ENCODE results near the gene DYNC1LI1.
"Not testable (repeated sequence)": the region's sequence is repeated elsewhere in the genome, so short reads cannot be mapped to it uniquely, and the experiment has no call there.

DYNC1LI1 gene

DNA sequence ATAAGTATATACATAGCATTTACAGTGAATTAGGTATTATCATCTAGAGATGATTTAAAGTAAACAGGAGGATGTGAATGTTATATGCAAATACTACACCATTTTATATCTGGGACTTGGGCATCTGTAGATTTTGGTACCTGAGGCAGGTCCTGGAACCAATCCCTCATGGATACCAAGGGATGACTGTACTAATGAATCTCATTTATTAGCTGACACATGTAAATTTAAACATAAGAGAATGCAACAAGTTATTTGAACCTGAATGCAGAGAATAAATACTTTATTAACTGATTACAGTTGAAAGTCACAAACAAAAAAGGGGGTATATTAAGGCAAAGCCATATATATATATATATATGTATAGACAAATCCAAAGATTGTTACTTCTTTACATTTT, 44.9 kb downstream of the DYNC1LI1 start:
- no peak for DNase-seq

DNA sequence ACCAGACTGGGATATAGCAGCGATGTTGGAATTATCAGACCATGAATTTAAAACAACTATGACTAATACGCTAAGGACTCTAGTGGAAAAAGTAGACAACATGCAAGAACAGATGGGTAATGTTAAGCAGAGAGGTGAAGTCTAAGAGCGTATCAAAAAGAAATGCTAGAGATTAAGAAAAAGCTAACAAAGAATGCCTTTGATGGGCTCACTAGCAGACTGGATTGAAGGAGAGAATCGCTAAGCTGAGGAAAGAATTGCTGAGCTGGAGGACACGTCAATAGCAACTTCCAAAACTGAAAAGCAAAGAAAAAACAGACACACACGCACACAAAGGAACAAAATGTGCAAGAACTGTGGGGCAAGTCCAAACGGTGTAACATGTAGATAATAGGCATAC, 48.0 kb downstream of the DYNC1LI1 start:
- DNase-seq: no peak

DNA sequence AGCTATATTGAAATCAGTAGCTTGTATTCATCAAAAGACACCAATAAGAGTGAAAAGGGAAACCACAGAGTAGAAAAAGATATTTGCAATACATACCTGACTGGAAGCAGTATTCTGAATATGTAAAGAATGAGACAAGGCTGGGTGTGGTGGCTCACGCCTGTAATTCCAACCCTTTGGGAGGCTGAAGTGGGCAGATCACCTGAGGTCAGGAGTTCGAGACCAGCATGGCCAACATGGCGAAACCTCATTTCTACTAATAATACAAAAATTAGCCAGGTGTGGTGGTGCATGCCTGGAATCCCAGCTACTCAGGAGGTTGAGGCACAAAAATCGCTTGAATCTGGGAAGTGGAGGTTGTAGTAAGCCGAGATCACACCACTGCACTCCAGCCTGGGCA, 51.7 kb downstream of the DYNC1LI1 start:
- DNase-seq: not testable (repeated sequence)

DNA sequence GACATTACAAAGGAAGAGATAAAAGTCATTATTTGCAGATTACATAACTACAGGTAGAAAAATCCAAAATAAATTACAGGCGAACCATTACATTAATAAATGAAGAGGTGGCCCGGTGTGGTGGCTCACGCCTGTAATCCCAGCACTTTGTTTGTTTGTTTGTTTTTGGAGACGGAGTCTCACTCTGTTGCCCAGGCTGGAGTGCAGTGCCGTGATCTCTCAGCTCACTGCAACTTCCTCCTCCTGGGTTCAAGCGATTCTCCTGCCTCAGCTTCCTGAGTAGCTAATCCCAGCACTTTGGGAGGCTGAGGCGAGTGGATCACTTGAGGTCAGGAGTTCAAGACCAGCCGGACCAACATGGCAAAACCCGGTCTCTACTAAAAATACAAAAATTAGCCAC, 53.9 kb downstream of the DYNC1LI1 start:
- not testable (repeated sequence) for DNase-seq

DNA sequence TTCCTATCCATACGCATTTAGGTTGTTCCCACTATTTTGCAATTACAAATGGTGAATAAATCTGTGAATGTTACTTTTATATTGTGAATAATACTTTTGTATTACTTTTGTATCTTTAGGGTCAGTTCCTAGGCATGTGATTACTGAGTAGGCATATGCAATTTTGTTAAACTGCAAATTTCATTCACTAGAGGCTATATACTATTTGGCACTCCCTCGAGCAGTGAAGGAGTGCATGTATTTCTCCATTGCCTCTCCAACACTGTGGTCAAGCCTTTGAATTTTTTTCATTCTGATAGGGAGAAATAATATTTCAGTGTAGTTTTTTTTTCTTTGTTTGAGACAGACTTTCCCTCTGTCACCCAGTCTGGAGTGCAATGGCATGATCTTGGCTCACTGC, 59.7 kb downstream of the DYNC1LI1 start:
- DNase-seq: no peak

DNA sequence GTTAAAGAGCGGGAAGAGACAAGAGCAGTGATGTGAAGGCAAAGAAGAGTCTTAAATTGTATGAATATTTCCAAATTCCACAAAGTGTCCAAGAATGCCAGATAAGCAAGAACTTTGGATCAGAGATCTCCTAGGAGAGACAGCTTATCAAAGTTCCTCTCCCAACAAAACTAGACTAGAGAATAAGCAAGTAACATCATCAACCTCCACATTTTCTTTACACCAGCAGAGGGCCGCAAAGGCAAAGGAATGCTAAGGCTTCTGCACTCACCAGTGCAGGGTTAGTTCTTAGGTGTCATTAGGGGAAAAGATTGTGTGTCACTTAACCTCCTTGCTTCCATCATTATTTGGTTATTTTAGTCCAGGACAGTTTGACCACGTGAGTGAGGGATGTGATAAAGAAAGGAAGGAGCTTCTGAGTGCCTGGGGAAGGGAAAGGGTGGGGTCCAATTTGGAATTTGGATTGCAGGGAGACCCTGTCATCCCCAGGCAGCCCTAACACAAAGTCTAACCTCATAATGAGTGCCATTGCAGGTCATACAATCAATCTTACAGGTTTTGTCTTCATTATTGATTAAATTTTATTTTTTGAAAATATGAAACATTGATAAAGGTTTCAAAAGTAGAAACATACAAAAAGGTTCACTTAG, 60.5 kb downstream of the DYNC1LI1 start:
- peak; percentile 49 for DNase-seq

DNA sequence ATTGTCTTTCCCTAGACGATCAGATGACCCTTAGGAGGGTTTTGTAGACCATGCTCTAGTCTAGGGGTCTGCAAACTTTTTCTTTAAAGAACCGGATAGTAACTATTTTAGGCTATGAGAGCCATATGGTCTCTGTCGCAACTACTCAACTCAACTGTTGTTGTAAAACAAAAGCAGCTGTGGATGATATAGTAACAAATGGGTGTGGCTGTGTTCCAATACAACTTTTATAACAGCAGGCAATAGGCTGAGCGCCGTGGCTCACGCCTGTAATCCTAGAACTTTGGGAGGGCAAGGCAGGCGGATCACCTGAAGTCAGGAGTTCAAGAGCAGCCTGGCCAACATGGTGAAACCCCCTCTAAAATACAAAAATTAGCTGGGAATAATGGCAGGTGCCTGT, 61.9 kb downstream of the DYNC1LI1 start:
- no peak for DNase-seq

DNA sequence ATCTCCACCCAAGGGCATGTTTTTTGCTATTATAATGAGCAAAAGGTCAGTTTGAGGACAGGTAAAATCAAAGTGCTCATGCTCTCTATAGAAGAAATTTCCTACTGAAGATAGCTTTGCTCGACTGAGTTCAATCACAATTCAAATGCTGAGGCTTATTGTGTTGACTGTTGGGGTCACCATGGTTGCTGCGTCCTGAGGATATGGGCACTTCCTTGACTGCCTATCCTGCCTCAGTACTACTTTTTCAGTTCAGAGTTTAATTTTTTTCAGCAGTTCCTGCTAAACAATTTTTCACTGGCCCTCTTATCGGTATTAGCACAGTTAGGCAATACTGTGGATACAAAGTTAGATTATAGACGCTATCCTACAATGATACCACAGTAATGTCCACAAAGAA, 64.2 kb downstream of the DYNC1LI1 start:
- no peak for DNase-seq

DNA sequence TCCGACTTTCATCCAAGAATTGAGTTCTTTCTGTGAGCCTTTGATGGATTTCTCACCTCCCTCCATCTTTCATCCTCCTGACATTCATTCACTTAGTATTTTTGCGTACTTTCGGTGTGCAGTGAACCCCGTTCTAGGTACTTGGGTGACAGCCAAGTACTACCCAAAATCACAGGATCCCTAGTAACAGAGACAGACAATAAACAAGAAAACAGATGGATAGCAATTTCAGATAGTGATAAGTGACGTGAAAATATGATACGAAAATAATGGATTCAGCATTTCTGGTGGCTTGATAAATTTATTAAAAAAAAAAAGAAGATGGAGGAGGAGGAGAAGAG, 67.7 kb downstream of the DYNC1LI1 start:
- no peak for DNase-seq

DNA sequence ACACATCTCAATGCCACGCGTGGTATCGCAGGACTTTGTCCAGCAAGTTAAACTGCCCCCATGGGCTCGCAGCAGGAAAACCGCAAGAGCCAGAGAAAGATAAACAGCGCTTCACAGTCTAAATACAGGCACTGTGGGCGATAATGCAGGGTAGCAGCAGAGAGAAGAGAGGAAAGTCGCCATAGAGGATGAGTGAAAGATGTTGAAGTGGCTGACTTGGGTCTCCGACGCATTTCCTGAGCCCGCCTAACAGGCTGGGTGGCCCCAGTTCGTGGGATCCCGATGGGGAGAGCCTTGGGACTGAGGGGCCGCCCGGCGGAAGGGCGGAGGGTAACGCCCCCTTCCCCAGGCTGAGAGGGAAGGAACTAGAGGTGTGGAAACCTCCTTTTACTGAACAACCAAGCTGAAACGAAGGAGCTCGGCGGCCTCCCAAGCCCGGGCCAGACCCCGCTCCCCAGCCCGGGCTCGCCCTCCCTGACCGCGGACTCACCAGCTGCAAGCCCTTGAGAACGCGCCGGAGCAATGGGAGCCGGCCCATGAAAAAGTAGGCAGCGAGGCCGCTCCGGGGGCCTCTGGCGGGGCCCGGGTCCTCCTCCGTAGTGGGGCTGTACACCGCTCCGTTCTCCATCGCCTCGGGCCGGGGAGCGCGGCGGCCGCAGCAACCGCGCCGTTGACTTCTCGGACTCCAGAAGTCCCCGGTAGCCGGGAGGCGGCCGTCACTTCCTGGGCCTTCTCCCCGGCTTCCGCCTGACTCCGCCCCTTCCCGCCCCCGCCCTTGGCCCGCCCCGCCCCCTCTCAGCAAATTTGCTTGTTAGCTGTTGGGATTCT, 68.3 kb downstream of the DYNC1LI1 start, which contains the start of gene CMTM6:
Gene CMTM6, minus strand, starts transcription at position 735 of the 828 bp plus-strand sequence. Its CDS starts 107 bp downstream, at position 628.
- DNase-seq: peak; percentile 90

DNA sequence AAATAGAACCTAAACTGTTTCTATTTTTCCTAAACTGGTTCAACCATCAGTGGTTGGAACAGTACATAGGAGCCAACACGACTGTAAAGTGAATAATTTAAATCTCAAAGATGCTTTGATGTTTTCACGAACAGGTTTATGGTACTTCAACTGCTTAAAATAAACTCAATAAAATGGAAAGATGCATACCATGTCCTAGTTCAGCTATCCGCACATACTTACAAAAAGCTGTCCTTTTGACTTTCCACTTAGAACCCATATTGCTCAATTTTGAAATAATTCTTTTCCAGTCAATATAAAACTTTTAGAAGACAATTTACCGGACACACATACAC, 68.9 kb downstream of the DYNC1LI1 start:
- DNase-seq: no peak

DNA sequence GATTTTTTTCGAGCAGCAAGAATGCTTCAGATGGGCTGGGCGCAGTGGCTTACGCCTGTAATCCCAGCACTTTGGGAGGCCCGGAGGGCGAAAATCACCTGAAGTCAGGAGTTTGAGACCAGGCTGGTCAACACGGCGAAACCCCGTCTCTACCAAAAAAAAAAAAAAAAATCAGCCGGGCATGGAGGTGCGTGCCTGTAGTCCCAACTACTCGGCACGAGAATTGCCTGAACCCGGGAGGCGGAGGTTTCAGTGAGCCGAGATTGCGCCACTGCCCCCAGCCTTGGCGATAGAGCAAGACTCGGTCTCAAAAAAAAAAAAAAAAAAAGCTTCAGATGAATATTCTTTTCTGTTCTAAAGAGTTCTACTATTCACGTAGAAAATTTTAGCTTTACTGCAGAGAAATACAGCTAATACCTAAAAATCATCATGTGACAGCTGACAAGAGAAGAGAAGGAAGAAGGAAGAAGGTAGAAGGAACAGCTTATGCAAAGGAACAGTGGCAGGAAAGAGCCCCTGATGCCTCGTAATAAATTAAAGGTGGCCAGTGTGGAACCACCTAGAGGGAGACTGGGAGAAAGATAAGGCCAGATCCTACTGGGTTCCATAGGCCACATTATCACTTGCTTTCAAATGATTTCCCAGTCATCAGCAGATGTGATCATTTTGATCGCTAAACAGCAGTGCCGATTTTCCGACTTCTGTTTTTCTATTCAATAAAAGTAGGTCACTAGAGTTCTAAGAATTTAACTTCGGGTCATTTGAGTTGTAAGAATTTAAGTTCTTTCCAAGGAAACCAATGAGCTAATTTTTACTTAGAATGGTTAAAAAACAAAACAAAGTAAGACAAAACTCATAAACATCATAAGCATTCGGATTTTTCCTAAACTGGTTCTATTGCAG, 69.5 kb downstream of the DYNC1LI1 start:
- DNase-seq: no peak

DNA sequence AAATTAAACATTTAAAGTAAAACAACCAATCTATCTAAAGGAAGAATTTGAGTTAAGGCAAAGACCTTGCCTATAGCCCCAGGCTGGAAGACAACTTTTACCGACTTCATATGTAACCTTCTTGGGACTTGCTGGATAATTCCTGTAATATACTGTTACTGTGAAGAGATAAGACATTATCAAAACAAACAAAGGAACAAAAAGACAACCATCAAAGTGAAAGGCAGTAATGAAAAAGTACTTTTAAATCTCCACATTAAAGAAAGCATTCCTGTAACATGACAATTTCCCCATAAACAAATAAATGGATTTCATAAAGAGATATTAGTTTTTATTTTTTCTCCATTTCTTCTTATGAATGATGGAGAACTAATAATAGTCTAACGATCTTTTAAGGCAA, 70.4 kb downstream of the DYNC1LI1 start:
- no peak for DNase-seq

DNA sequence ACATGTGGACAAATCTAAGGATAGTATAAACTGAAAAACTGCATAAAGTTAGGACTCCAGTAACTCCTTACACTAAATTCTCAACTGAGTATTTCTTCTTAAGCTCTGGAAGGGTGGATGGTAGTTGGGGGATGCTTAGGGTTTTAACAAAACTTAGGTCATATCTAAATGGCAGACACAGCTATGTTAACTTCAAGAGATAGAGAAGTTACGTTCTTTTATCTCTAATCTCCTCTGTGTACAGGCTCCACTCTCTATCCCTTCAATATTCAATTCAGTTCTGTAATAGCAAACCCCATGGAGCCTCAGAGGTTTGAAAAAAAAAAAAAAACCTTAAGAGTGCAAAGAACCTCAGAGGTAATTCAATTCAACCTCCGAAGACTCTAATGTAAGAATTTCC, 71.1 kb downstream of the DYNC1LI1 start:
- no peak for DNase-seq

DNA sequence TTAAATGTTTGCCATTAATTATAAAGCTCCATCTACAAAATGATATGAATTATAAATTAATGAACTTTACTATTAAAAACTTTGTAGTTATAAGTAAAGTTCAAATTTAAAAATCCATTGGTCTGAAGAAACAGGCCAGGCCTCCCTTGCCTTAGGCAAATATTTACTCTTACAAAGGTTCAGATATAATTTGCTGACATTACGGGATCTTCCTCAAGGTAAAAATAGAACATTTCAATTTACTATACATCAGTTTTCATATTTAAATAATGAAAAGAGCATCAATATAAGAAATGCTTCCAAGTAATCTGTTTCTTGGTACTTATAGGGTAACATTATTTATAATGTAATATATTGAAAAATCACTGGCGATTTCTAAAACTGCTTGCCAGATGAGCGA, 71.7 kb downstream of the DYNC1LI1 start:
- no peak for DNase-seq

DNA sequence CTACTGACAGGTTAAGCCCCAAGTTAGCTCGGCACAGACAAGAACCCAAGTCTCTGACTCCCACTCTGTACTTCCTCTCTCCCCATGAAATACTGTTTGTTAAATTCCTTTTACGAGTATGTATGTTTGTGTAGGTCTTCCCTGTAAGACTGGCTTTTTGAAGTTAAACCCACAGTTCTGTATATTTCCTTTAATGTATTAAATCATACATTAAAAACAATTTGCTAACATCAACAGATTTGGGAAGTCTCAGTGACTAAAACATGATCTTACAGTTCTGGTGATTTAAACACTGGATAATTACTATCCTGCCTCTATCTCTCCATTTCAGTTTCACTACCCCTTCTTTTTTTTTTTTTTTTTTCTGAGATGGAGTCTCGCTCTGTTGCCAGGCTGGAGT, 72.4 kb downstream of the DYNC1LI1 start:
- DNase-seq: no peak

DNA sequence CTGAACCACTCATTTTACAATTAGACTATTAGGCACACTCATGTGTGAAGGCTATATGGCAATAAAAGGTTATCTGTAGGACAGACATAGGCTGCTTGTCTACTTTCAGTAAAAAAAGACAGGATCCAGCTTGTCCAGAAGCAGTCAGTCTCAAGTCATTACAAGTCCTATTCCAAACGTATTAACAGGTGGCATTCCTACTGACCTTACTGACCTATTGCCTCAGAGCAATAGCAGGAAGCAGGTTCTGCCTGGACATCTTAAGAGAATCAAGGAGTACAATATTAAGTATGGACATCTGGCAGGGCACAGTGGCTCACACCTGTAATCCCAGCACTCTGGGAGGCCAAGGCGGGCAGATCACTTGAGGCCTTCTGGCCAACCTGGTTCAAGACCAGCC, 75.0 kb downstream of the DYNC1LI1 start:
- DNase-seq: no peak

DNA sequence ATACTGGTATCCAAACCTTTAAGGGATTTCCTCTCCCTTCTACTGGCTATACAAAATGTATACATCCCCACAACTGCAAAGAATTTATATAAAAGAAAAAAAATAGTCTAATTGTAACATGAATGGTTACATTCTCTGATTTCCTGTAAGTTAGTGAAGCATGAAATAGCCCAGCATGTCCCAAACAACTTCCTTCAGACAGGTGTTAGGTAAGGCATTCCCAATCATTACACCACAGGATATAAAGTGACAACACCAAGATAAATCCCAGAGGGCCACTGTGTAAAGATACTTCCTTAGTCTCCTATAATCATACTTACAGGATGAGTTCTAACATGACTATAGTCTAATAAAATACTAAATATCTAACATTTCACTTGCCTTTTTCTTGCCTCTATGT, 75.6 kb downstream of the DYNC1LI1 start:
- no peak for DNase-seq

DNA sequence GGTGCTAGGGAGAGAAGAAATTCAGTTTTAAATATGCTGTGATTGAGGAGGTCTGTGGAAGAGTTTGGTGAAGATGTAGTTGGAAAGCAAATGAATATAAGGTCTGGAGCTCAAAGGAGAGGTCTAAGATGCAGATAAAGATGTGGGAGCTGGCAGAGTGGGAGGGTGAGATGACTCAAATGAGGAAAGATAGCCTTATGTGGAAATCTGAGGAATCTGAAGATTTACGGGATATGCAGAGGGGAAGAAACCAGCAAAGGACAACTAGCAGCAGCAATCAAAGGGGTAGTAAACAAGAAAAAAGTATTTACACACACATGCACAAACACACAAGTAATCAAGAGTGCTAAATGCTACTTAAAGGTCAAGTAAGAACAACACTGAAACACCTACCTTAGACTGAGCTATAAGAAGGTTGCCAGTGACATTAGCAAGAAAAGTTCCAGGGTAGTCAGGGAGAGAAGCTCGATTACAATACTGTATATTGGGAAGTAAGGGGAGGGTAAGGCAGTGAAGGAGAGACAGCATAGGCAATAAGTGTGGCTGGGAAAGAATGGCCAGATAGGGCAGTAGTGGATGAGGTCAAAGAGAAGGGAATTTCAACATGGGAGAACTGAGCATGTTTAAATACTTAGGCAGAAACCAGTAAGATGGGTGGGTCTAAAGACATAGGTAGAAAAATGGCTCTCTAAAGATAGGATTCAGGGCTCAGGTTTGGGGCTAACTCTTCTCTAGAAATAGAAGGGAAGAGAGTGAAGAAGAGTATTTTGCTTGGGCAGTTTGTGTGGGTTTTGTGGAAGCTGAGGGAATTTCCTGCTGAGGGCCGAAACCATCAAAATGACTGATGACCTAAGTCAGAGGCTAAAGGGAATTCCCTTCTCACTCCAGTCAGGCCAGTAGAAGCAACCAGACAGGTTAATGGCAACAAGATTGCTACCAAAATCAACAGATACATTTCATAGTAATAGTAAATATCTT, 76.9 kb downstream of the DYNC1LI1 start:
- DNase-seq: no peak

DNA sequence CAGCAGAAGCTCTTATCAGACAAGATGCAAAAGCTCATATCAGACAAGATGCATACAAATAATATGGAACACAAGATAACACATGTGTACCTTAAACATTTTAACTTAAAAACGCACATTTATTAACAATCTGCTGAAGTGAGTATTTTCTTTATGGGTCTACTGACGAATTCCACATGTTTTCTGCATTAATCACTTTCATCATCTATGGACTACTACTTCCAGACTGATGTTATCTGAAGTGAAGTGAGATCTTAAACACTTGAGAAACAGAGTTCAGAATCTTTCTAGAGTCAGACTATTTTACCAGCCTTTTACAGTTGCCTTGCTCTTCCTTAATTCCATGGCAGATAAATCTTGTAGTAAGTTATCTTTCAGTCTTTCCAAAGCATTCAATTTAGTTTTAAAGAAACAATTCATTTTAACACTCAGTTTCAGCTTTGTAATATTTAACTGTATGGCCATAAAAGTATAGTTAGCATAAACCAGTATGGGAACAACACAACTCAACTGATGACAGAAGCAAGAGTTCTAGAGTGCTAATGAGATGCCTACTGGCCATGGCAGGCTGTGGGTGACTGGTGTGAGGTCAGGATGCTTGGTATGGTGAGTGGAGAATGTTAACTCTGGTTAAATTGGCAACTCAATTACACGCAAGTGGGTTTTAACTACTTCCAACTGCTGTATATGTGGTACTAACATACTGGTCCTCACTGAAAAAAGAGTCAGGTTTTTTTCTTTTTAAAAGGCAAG, 77.8 kb downstream of the DYNC1LI1 start:
- DNase-seq: no peak

DNA sequence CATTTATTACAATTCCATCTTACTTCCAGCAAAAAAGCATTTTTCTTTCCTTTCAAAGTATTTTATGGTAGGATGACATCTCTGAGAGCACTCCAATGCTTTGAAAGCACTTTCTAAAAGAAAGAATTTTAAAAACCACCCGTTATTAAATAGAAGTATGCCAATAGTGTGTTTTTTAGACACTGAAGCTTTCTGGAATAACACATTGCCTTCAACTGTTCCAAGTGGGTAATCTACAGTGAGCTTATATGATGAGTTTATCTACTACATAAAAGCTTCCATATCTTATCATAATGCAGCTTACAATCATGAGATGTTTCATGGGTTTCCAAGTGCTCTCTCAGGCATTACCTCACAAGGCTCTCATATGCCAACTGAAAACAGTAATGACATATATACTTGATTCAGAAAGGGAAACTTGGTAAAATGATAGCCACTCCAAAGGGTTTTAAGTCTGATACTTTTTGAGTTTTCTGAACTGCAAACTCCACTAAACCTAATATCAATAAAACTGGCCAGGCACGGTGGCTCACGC, 82.1 kb downstream of the DYNC1LI1 start:
- no peak for DNase-seq
